Neural cell (in vitro differentiated cells): ENCODE data around the gene CXADR. TPM values are rescaled to one million over a fixed set of nuclear protein-coding genes. Genes with fewer than 3 reads are reported as not detected.

Experiments used
- H2AFZ ChIP-seq: fragments of 200-600, 300-800 bp; sonication (generic), shearing (Covaris generic); 2 replicates; pipeline ENCODE4 v1.6.0; 2014; ENCODE audit warnings: low read depth, mild to moderate bottlenecking, antibody characterized with exemption, low read length, moderate library complexity
- H3F3A ChIP-seq: fragments of 200-600 bp; shearing (Covaris generic); 2 replicates; pipeline ENCODE4 v1.6.1; 2016; ENCODE audit warnings: mild to moderate bottlenecking, moderate library complexity, mixed read lengths, antibody characterized with exemption, low read length; ENCODE audit not compliant: insufficient read depth, poor library complexity, severe bottlenecking
- H3K27ac ChIP-seq: fragments of 200-600, 300-800 bp; sonication (generic), shearing (Covaris generic); 2 replicates; pipeline ENCODE4 v1.5.1; 2014; ENCODE audit warnings: mild to moderate bottlenecking, low read length, moderate library complexity
- H3K27me3 ChIP-seq: fragments of 300-800, 200-600 bp; sonication (generic), shearing (Covaris generic); 2 replicates; pipeline ENCODE4 v1.6.0; 2014; ENCODE audit warnings: mild to moderate bottlenecking, low read depth, low read length, moderate library complexity; ENCODE audit not compliant: insufficient read depth
- H3K36me3 ChIP-seq: fragments of 300-800, 200-600 bp; sonication (generic), shearing (Covaris generic); 2 replicates; pipeline ENCODE4 v1.5.1; 2014; ENCODE audit warnings: mild to moderate bottlenecking, antibody characterized with exemption, low read length, moderate library complexity; ENCODE audit not compliant: insufficient read depth
- H3K4me2 ChIP-seq: fragments of 300-800, 200-600 bp; sonication (generic), shearing (Covaris generic); 2 replicates; pipeline ENCODE4 v1.6.0; 2014; ENCODE audit warnings: mild to moderate bottlenecking, low read length
- H3K4me3 ChIP-seq: fragments of 300-800, 200-600 bp; sonication (generic), shearing (Covaris generic); 2 replicates; pipeline ENCODE4 v1.5.1; 2014; ENCODE audit warnings: mild to moderate bottlenecking, low read length, moderate library complexity
- H3K79me2 ChIP-seq: fragments of 200-600 bp; shearing (Covaris generic); replicated peaks from 2 replicates; pipeline ENCODE4 v1.6.0; 2014; ENCODE audit warnings: mild to moderate bottlenecking, low read length, moderate library complexity; ENCODE audit not compliant: insufficient read depth
- H3K9ac ChIP-seq: fragments of 300-800, 200-600 bp; sonication (generic), shearing (Covaris generic); 2 replicates; pipeline ENCODE4 v1.6.1; 2016; ENCODE audit warnings: mild to moderate bottlenecking, low read length, mixed read lengths
- H3K9me2 ChIP-seq: fragments of 200-600 bp; shearing (Covaris generic); 2 replicates; pipeline ENCODE4 v1.6.1; 2016; ENCODE audit warnings: mild to moderate bottlenecking, low read length, mixed read lengths; ENCODE audit not compliant: insufficient read depth
- H3K9me3 ChIP-seq: fragments of 200-600, 300-800 bp; sonication (generic), shearing (Covaris generic); 2 replicates; pipeline ENCODE4 v1.6.1; 2016; ENCODE audit warnings: mild to moderate bottlenecking, mixed run types, low read length, moderate library complexity, mixed read lengths
- H4K20me1 ChIP-seq: fragments of 200-600 bp; shearing (Covaris generic); 2 replicates; pipeline ENCODE4 v1.6.1; 2016; ENCODE audit warnings: mild to moderate bottlenecking, mixed run types; ENCODE audit not compliant: insufficient read depth
- EP300 ChIP-seq: fragments of 450-650 bp; conservative IDR thresholded peaks from 2 replicates; pipeline ENCODE4 v1.6.1; 2014; ENCODE audit warnings: antibody characterized with exemption, mild to moderate bottlenecking, moderate library complexity; ENCODE audit not compliant: poor library complexity, severe bottlenecking
- EZH2 ChIP-seq: fragments of 200-600, 300-800 bp; shearing (Covaris generic), sonication (generic); IDR thresholded peaks from 2 replicates; pipeline ENCODE4 v1.6.1; 2014; ENCODE audit warnings: antibody characterized with exemption, low read length, borderline replicate concordance, mild to moderate bottlenecking; ENCODE audit not compliant: insufficient read depth, poor library complexity, severe bottlenecking
- MXI1 ChIP-seq: fragments of 450-650 bp; conservative IDR thresholded peaks from 2 replicates; pipeline ENCODE4 v1.6.1; 2014; ENCODE audit warnings: antibody characterized with exemption, mild to moderate bottlenecking; ENCODE audit not compliant: poor library complexity, severe bottlenecking
- POLR2AphosphoS5 ChIP-seq: IDR thresholded peaks from 2 replicates; pipeline ENCODE4 v1.6.1; 2012
- RAD21 ChIP-seq: fragments of 450-650 bp; conservative IDR thresholded peaks from 2 replicates; pipeline ENCODE4 v1.6.1; 2014; ENCODE audit warnings: antibody characterized with exemption, mild to moderate bottlenecking, moderate library complexity
- SMC3 ChIP-seq: fragments of 450-650 bp; conservative IDR thresholded peaks from 2 replicates; pipeline ENCODE4 v1.6.1; 2014; ENCODE audit warnings: antibody characterized with exemption, mild to moderate bottlenecking, moderate library complexity; ENCODE audit not compliant: poor library complexity
- TAF1 ChIP-seq: IDR thresholded peaks from 2 replicates; pipeline ENCODE4 v1.6.1; 2012; ENCODE audit warnings: low read depth
- polyA plus RNA-seq: library from polyadenylated mRNA; depleted of rRNA; stranded (reverse); fragments of >200 nt; gene quantifications from 2 replicates; pipeline ENCODE4 v1.2.3, GENCODE V29; 2014
- TF ChIP-seq, protein P1 (sequence below): fragments of 450-650 bp; IDR thresholded peaks from 2 replicates; pipeline ENCODE4 v1.5.1; 2014; ENCODE audit warnings: antibody characterized with exemption, mild to moderate bottlenecking, moderate library complexity; ENCODE audit not compliant: poor library complexity, severe bottlenecking
- TF ChIP-seq, protein P2 (sequence below): IDR thresholded peaks from 2 replicates; pipeline ENCODE4 v1.6.1; 2012; ENCODE audit warnings: borderline replicate concordance

The CXADR gene
- polyA plus RNA-seq, 1 donor from 2014 or later = 175 TPM

DNA sequence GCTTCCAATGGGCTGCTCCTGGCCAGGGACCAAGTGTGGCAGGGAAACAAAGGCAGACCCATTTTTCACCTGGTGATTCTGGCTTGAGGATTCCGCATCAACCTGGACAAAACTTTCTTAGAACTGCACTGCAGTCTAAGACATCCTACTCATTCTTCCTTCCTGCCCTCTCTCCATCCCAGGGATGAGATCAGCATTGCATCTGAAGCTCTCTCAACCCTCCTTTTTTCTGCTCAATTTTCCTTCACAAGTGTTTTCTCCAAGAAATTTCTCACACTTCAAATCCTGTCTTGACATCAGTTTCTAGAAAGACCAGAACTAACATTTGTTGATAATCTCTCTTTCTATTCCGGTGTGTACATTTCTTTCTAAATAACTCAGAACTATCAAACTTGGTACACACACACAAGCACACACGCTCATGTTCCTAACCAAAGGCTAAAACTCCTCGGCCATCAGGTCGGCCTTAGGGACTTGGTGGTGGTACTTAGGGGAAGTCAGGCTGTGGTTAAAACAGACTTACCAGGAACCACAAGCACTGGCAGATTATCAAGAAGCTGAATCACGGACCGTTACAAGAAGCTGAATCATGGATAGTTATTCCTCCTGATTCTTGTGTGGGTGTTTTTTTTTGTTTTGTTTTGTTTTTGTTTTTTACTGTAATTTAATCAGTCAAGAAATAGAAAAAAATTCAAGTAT lies 21.0 kb upstream of the CXADR start:
- H3K27me3 ChIP-seq = no peaks in the 10 kb centered on the region
- no peak overlapping the region for H2AFZ ChIP-seq
- no peaks in the 10 kb centered on the region for H4K20me1 ChIP-seq
- H3K4me3 ChIP-seq = no peak overlapping the region
- TF ChIP-seq, protein P1, sequence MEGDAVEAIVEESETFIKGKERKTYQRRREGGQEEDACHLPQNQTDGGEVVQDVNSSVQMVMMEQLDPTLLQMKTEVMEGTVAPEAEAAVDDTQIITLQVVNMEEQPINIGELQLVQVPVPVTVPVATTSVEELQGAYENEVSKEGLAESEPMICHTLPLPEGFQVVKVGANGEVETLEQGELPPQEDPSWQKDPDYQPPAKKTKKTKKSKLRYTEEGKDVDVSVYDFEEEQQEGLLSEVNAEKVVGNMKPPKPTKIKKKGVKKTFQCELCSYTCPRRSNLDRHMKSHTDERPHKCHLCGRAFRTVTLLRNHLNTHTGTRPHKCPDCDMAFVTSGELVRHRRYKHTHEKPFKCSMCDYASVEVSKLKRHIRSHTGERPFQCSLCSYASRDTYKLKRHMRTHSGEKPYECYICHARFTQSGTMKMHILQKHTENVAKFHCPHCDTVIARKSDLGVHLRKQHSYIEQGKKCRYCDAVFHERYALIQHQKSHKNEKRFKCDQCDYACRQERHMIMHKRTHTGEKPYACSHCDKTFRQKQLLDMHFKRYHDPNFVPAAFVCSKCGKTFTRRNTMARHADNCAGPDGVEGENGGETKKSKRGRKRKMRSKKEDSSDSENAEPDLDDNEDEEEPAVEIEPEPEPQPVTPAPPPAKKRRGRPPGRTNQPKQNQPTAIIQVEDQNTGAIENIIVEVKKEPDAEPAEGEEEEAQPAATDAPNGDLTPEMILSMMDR = no peak
- no peak overlapping the region for H3K9ac ChIP-seq
- H3K9me2 ChIP-seq = no peaks in the 10 kb centered on the region
- H3K36me3 ChIP-seq = no peaks in the 10 kb centered on the region
- no peaks in the 10 kb centered on the region for H3F3A ChIP-seq
- no peak overlapping the region for H3K27ac ChIP-seq
- no peaks in the 10 kb centered on the region for H3K79me2 ChIP-seq
- H3K9me3 ChIP-seq = no peaks in the 10 kb centered on the region
- no peak overlapping the region for H3K4me2 ChIP-seq

GRCh38 chr21:17492415-17493168 lies 20.3 kb upstream of the CXADR start:
- TF ChIP-seq, protein P2, sequence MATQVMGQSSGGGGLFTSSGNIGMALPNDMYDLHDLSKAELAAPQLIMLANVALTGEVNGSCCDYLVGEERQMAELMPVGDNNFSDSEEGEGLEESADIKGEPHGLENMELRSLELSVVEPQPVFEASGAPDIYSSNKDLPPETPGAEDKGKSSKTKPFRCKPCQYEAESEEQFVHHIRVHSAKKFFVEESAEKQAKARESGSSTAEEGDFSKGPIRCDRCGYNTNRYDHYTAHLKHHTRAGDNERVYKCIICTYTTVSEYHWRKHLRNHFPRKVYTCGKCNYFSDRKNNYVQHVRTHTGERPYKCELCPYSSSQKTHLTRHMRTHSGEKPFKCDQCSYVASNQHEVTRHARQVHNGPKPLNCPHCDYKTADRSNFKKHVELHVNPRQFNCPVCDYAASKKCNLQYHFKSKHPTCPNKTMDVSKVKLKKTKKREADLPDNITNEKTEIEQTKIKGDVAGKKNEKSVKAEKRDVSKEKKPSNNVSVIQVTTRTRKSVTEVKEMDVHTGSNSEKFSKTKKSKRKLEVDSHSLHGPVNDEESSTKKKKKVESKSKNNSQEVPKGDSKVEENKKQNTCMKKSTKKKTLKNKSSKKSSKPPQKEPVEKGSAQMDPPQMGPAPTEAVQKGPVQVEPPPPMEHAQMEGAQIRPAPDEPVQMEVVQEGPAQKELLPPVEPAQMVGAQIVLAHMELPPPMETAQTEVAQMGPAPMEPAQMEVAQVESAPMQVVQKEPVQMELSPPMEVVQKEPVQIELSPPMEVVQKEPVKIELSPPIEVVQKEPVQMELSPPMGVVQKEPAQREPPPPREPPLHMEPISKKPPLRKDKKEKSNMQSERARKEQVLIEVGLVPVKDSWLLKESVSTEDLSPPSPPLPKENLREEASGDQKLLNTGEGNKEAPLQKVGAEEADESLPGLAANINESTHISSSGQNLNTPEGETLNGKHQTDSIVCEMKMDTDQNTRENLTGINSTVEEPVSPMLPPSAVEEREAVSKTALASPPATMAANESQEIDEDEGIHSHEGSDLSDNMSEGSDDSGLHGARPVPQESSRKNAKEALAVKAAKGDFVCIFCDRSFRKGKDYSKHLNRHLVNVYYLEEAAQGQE = no peak
- no peak for TF ChIP-seq TAF1
- TF ChIP-seq RAD21 = no peak
- no peak for TF ChIP-seq EZH2
- TF ChIP-seq MXI1 = no peak
- TF ChIP-seq SMC3 = no peak
- TF ChIP-seq POLR2AphosphoS5 = no peak
- TF ChIP-seq, protein P1 = no peak
- TF ChIP-seq EP300 = no peak
- Histone ChIP-seq H2AFZ (no peak overlapping the region), H3K79me2 (no peaks in the 10 kb centered on the region), H3K27me3 (no peaks in the 10 kb centered on the region), H3K9ac (no peak overlapping the region), H3K4me2 (no peak overlapping the region), H3K36me3 (no peaks in the 10 kb centered on the region), H4K20me1 (no peaks in the 10 kb centered on the region), H3K27ac (no peak overlapping the region), H3F3A (no peaks in the 10 kb centered on the region), H3K4me3 (no peak overlapping the region), H3K9me3 (no peaks in the 10 kb centered on the region), H3K9me2 (no peaks in the 10 kb centered on the region)
